Measurements from ENCODE around the gene SLC27A2.

- TF ChIP-seq CTCF (conservative IDR thresholded peaks at IDR 0.05 in 1 of 2, IDR thresholded peaks at IDR 0.05 in 1 of 2; ENCODE audit: extremely low read depth in 1 of 2, insufficient read depth in 1 of 2, low read depth in 1 of 2, low read length in 2 of 2) (no peak), EZH2 (IDR thresholded peaks at IDR 0.05; ENCODE audit: borderline replicate concordance, low read length) (no peak)
Observed at GRCh38 chr15:50219820-50220219, 37.8 kb downstream of the SLC27A2 start.
